Kidney (tissue), 14 donors: Measurements from ENCODE around the gene KCNK13. TPM values are rescaled to one million over a fixed set of nuclear protein-coding genes. Genes with fewer than 3 reads are reported as not detected.

Experiments used
- DNase-seq, 5 donors: peaks; one replicate each; pipeline ENCODE4 v3.0.0-alpha.2; 2013 to 2020
- FAIRE-seq: peaks from 2 replicates; lab custom pipeline; 2012; peaks lifted over from hg19 to GRCh38; lab: Jason Lieb, UNC
- H3K27ac ChIP-seq, 2 donors: one replicate each; pipeline ENCODE4 v1.7.0; 2013; ENCODE audit warnings: low read depth in 2 of 2, low read length in 2 of 2, inconsistent platforms in 1 of 2
- H3K27me3 ChIP-seq: one replicate; pipeline ENCODE4 v1.7.1; 2013; ENCODE audit warnings: low read length, inconsistent platforms; ENCODE audit not compliant: control insufficient read depth, insufficient read depth
- H3K36me3 ChIP-seq, 3 donors: one replicate each; pipeline versions ENCODE4 v1.7.0 to v1.7.1; 2013; ENCODE audit warnings: low read length in 3 of 3, control low read depth in 1 of 3, inconsistent platforms in 1 of 3; ENCODE audit not compliant: insufficient read depth in 3 of 3, control insufficient read depth in 2 of 3
- H3K4me1 ChIP-seq, 3 donors: one replicate each; pipeline versions ENCODE4 v1.7.0 to v1.7.1; 2013; ENCODE audit warnings: low read length in 3 of 3, inconsistent platforms in 1 of 3, low read depth in 1 of 3; ENCODE audit not compliant: control insufficient read depth in 2 of 3, insufficient read depth in 2 of 3
- H3K4me3 ChIP-seq, 3 donors: one replicate each; pipeline versions ENCODE4 v1.7.0 to v1.8.1; 2013; ENCODE audit warnings: low read length in 3 of 3, control low read depth in 1 of 3, inconsistent platforms in 1 of 3
- H3K9ac ChIP-seq, 3 donors: one replicate each; pipeline versions ENCODE4 v1.7.0 to v1.7.1; 2013; ENCODE audit warnings: low read length in 3 of 3, control low read depth in 1 of 3, inconsistent platforms in 1 of 3
- H3K9me3 ChIP-seq, 3 donors: one replicate each; pipeline versions ENCODE4 v1.7.0 to v1.7.1; 2013; ENCODE audit warnings: low read length in 3 of 3, control low read depth in 1 of 3, inconsistent platforms in 1 of 3; ENCODE audit not compliant: control insufficient read depth in 2 of 3, insufficient read depth in 1 of 3
- intact Hi-C: fragments of 100-400 bp; cut with DNase I; formaldehyde crosslinking; loops from one replicate; pipeline ENCODE4 v1.11.1; 2022
- polyA plus RNA-seq: library from polyadenylated mRNA; stranded (reverse); fragments of 350-450 nt; fragmentation: Illumina TruSeq; extraction: RNeasy Lipid Tissue Mini Kit (QIAGEN cat#74804); gene quantifications from one replicate; pipeline ENCODE4 v1.2.3, GENCODE V29; 2014; ENCODE audit warnings: low read depth, low replicate concordance; ENCODE audit not compliant: insufficient read depth
- total RNA-seq: library from RNA; stranded (reverse); fragmentation: NEBNext Ultra II Directional; extraction: Animal tissue kit (Norgen Biotek cat#: 25700); gene quantifications from one replicate; pipeline ENCODE4 v1.2.1, GENCODE V29; 2021
- TF ChIP-seq, protein P1 (sequence below): IDR thresholded peaks from 3 replicates; pipeline ENCODE4 v1.5.1; 2012; ENCODE audit warnings: mild to moderate bottlenecking, moderate library complexity, borderline replicate concordance; ENCODE audit not compliant: insufficient read depth; ENCODE audit errors: extremely low read depth
- donor health status: control.
- donor health status: control.
- donor health status: control.
- donor health status: control.
- donor health status: control.
- donor health status: DM: yes; HTN: yes; CAD: no.
- donor health status: Normal renal cell carcinoma (clear cell type).

The KCNK13 gene
- total and polyA plus RNA-seq, 2 donors from 2014 or later: 1.4 to 6.3 TPM

DNA sequence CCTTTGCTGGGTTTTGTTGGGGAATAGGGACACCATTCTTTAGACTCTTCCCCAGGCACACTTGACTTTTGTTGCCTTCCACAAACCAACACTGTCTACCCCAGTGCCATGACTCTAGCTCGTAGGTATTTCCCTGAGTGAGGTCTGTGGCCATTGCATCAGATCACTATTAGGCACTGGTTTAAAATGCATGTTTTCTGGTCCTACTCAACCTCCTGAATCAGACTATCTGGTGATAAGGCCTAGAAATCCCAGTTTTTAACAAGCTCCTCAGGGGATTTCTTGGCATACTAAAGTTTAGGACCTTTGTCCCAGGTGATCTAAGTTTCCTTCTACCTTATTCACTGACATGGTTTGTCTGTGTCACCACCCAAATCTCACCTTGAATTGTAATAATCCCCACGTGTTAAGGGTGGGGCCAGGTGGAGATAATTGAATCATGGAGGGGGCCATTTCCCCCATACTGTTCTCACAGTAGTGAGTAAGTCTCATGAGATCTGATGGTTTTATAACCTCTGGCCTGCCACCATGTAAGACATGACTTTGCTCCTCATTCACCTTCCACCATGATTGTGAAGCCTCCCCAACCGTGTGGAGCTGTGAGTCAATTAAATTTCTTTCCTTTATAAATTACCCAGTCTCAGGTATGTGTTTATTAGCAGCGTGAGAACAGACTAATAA is 106.8 kb downstream of the KCNK13 start:
- no peak for DNase-seq

DNA sequence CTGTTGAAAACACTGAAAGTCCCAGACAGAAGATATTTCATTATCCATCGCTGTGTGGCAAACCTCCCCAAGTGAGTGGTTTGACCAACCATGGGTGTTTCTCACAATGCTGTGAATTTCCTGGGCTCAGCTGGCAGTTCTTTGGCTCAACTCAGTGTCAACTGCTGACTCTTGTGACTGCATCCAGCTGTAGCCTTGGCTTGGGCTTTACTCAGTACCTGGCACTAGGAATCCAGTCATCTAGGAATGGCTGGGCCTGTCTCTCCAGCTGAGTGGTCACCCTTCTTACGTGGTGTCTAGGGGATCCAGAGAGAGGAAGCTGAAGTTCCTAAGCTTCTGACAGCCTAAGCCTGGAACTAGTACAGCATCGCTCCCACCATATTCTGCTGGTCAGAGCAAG is 113.8 kb downstream of the KCNK13 start:
- H3K4me1 ChIP-seq: no peaks in the 10 kb centered on the region
- H3K9ac ChIP-seq: no peak overlapping the region
- FAIRE-seq (no peak), DNase-seq (no peak)
- TF ChIP-seq, protein P1, sequence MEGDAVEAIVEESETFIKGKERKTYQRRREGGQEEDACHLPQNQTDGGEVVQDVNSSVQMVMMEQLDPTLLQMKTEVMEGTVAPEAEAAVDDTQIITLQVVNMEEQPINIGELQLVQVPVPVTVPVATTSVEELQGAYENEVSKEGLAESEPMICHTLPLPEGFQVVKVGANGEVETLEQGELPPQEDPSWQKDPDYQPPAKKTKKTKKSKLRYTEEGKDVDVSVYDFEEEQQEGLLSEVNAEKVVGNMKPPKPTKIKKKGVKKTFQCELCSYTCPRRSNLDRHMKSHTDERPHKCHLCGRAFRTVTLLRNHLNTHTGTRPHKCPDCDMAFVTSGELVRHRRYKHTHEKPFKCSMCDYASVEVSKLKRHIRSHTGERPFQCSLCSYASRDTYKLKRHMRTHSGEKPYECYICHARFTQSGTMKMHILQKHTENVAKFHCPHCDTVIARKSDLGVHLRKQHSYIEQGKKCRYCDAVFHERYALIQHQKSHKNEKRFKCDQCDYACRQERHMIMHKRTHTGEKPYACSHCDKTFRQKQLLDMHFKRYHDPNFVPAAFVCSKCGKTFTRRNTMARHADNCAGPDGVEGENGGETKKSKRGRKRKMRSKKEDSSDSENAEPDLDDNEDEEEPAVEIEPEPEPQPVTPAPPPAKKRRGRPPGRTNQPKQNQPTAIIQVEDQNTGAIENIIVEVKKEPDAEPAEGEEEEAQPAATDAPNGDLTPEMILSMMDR: no peak
- no peak overlapping the region for H3K4me3 ChIP-seq
- H3K36me3 ChIP-seq: no peaks in the 10 kb centered on the region
- intact Hi-C loops: no loop called here
- H3K27ac ChIP-seq: no peak overlapping the region
- no peaks in the 10 kb centered on the region for H3K9me3 ChIP-seq
- H3K27me3 ChIP-seq: no peaks in the 10 kb centered on the region

More for the DNA sequence above, 106.8 kb downstream of the KCNK13 start:
- Histone ChIP-seq H3K36me3 (no peaks in the 10 kb centered on the region), H3K27ac (peak overlapping the region in 1 of 2 donors; percentile 27), H3K9ac (no peak overlapping the region), H3K9me3 (no peaks in the 10 kb centered on the region), H3K27me3 (no peaks in the 10 kb centered on the region), H3K4me1 (no peaks in the 10 kb centered on the region), H3K4me3 (no peak overlapping the region)
- no peak for FAIRE-seq
- intact Hi-C loops: no loop called here
- TF ChIP-seq, protein P1: no peak

DNA sequence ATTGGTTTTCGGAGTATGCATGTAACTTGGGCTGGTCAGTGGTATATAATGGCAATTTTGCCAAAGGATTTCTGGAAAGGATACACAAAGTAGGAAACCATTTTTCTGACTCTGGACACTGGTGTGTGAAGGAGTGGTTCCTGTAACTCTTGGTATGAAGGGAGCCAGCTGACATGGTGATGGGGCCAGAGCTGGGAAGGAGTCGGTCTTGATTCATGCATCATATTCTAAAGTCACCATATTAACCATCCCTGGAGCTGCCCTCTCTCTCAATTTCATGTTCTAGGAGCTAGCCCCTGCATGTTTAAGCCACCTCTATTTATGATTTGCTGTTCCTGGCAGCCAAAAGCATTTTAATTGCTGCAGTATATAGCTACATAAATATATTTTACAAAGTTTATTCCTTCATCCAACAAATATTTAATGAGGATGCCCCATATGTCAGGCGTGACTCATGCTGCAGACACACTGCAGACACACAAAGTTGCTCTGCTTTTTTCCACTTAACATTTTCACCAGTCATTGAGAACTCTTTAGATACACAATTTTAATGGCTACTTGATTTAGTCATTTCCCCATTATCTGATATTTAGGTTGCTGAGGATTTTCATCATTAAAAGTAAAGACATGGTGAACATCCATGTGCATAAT is 115.9 kb downstream of the KCNK13 start:
- Histone ChIP-seq H3K4me1 (no peaks in the 10 kb centered on the region), H3K9ac (no peak overlapping the region), H3K4me3 (no peak overlapping the region), H3K27me3 (no peaks in the 10 kb centered on the region), H3K9me3 (no peaks in the 10 kb centered on the region), H3K27ac (no peak overlapping the region), H3K36me3 (no peaks in the 10 kb centered on the region)
- no peak for DNase-seq
- intact Hi-C loops: no loop called here
- FAIRE-seq: no peak
- TF ChIP-seq, protein P1: no peak
